HCT116 (cell line): ENCODE measurements around the gene SLC27A3. TPM values are rescaled to one million over a fixed set of nuclear protein-coding genes. Genes with fewer than 3 reads are reported as not detected.

Experiments used
- ATAC-seq: fragments of 200-7000 bp; cut with Tn5 transposase; 2 replicates; pipeline ENCODE4 v1.9.1; 2020; ENCODE audit warnings: mild to moderate bottlenecking, moderate library complexity
- BruUV-seq: library from RNA; stranded (reverse); fragments of 400-500 nt; replicated peaks from 2 replicates; lab custom pipeline; 2021; lab: Mats Ljungman, UMichigan
- CTCF ChIA-PET: fragments of 300-600 bp; sonication (Branson Sonifier 250); formaldehyde crosslinking; loops from one replicate; lab custom pipeline; 2021; ENCODE audit warnings: antibody characterized with exemption; lab: Charles Lee
- POLR2A ChIA-PET: fragments of 300-600, 350-600 bp; sonication (Branson Sonifier 250); formaldehyde crosslinking; loops from one replicate; lab custom pipeline; 2021; ENCODE audit warnings: antibody characterized with exemption; lab: Charles Lee
- RAD21 ChIA-PET, 2 experiments: fragments of 300-600 bp; sonication (Branson Sonifier 250); formaldehyde crosslinking; loops; one replicate each; lab custom pipeline; 2023; ENCODE audit warnings: low total read pairs in 2 of 2; ENCODE audit not compliant: uncharacterized antibody in 2 of 2, unreplicated experiment in 2 of 2, low non-redundant PET in 1 of 2; lab: Charles Lee
- DNase-seq: peaks from one replicate; pipeline ENCODE4 v3.0.0-alpha.2; 2010; ENCODE audit warnings: low read depth, low spot score
- H2AFZ ChIP-seq: fragments of 200-600 bp; shearing (Covaris generic), sonication (generic); 2 replicates; pipeline ENCODE4 v1.6.1; 2017; ENCODE audit warnings: low read depth, mixed run types, mixed read lengths, antibody characterized with exemption, low read length; ENCODE audit not compliant: poor library complexity, severe bottlenecking
- H3K27ac ChIP-seq: 2 replicates; pipeline ENCODE4 v1.5.1; 2012; ENCODE audit warnings: low read depth, low read length
- H3K27me3 ChIP-seq: fragments of 200-600 bp; sonication (generic); 2 replicates; pipeline ENCODE4 v1.6.1; 2016; ENCODE audit warnings: mixed run types, low read length, mixed read lengths; ENCODE audit not compliant: insufficient read depth
- H3K36me3 ChIP-seq, 2 experiments: fragments of 200-500 bp in 1 of 2; fragments of 200-600 bp in 1 of 2; sonication (Bioruptor generic) in 1 of 2; sonication (generic) in 1 of 2; 2 replicates each; pipeline versions ENCODE4 v1.5.1 to v1.6.1; 2014 to 2016; ENCODE audit warnings: low read length in 2 of 2, inconsistent platforms in 1 of 2, mixed read lengths in 1 of 2, mixed run types in 1 of 2; ENCODE audit not compliant: insufficient read depth in 2 of 2, control insufficient read depth in 1 of 2
- H3K4me1 ChIP-seq, 2 experiments: fragments of 200-600 bp in 1 of 2; sonication (generic) in 1 of 2; 2 replicates each; pipeline versions ENCODE4 v1.5.1 to v1.6.1; 2012 to 2017; ENCODE audit warnings: low read length in 2 of 2, inconsistent platforms in 1 of 2, mild to moderate bottlenecking in 1 of 2, mixed read lengths in 1 of 2, mixed run types in 1 of 2, moderate library complexity in 1 of 2; ENCODE audit not compliant: insufficient read depth in 2 of 2, control insufficient read depth in 1 of 2
- H3K4me2 ChIP-seq: fragments of 200-600 bp; sonication (generic); 2 replicates; pipeline ENCODE4 v1.6.1; 2017; ENCODE audit warnings: mixed run types, low read length, mixed read lengths
- H3K4me3 ChIP-seq, 2 experiments: fragments of 200-600 bp in 1 of 2; sonication (generic) in 1 of 2; replicated peaks in 1 of 2; 2 replicates each; pipeline ENCODE4 v1.5.1; 2011 to 2016; ENCODE audit warnings: low read length in 2 of 2, control low read depth in 1 of 2, low read depth in 1 of 2, mild to moderate bottlenecking in 1 of 2, mixed read lengths in 1 of 2, mixed run types in 1 of 2
- H3K79me2 ChIP-seq: fragments of 200-600 bp; sonication (generic); 2 replicates; pipeline ENCODE4 v1.6.1; 2017; ENCODE audit warnings: mild to moderate bottlenecking, mixed run types, low read length, moderate library complexity, mixed read lengths; ENCODE audit not compliant: insufficient read depth
- H3K9ac ChIP-seq: fragments of 200-600 bp; sonication (generic); 2 replicates; pipeline ENCODE4 v1.6.1; 2016; ENCODE audit warnings: low read length, mixed read lengths
- H3K9me2 ChIP-seq: fragments of 200-600 bp; sonication (generic), shearing (Covaris generic); 2 replicates; pipeline ENCODE4 v1.6.1; 2017; ENCODE audit warnings: mixed run types, mild to moderate bottlenecking, moderate library complexity; ENCODE audit not compliant: insufficient read depth
- H3K9me3 ChIP-seq, 2 experiments: fragments of 200-500 bp in 1 of 2; fragments of 200-600 bp in 1 of 2; sonication (Bioruptor generic) in 1 of 2; sonication (generic) in 1 of 2; 2 replicates each; pipeline ENCODE4 v1.6.1; 2014 to 2017; ENCODE audit warnings: low read length in 2 of 2, mixed read lengths in 2 of 2, inconsistent platforms in 1 of 2, low read depth in 1 of 2, mild to moderate bottlenecking in 1 of 2, mixed run types in 1 of 2, moderate library complexity in 1 of 2; ENCODE audit not compliant: control insufficient read depth in 1 of 2, insufficient read depth in 1 of 2
- H4K20me1 ChIP-seq: fragments of 200-600 bp; sonication (generic), shearing (Covaris generic); 2 replicates; pipeline ENCODE4 v1.6.1; 2017; ENCODE audit warnings: mixed run types, mild to moderate bottlenecking, moderate library complexity; ENCODE audit not compliant: insufficient read depth
- ATF3 ChIP-seq: IDR thresholded peaks from 2 replicates; pipeline ENCODE4 v1.6.1; 2012
- RAD21 ChIP-seq: IDR thresholded peaks from 2 replicates; pipeline ENCODE4 v1.6.1; 2012; ENCODE audit warnings: low read depth, mild to moderate bottlenecking
- ZBTB33 ChIP-seq: IDR thresholded peaks from 2 replicates; pipeline ENCODE4 v1.6.1; 2011; ENCODE audit warnings: mild to moderate bottlenecking, low read length, moderate library complexity; ENCODE audit not compliant: insufficient replicate concordance; ENCODE audit errors: extremely low read depth
- intact Hi-C: fragments of 100-400 bp; cut with micrococcal nuclease; formaldehyde crosslinking; loops from 2 replicates; pipeline ENCODE4 v1.10.0; 2022
- total RNA-seq: library from RNA; stranded (reverse); gene quantifications from one replicate; pipeline ENCODE4 v1.2.1, GENCODE V29; 2021; ENCODE audit not compliant: unreplicated experiment
- TF ChIP-seq, protein P1 (sequence below), 3 experiments: fragments of 200-600 bp in 1 of 3; sonication (generic) in 1 of 3; IDR thresholded peaks in 2 of 3; conservative IDR thresholded peaks in 1 of 3; 2 replicates each; pipeline ENCODE4 v1.5.1; 2012 to 2017; ENCODE audit warnings: low read depth in 2 of 3, low read length in 2 of 3, antibody characterized with exemption in 1 of 3, borderline replicate concordance in 1 of 3, control low read depth in 1 of 3, mild to moderate bottlenecking in 1 of 3, mixed read lengths in 1 of 3, mixed run types in 1 of 3, moderate library complexity in 1 of 3; ENCODE audit not compliant: insufficient read depth in 1 of 3

The SLC27A3 gene
- total RNA-seq, 1 experiment from 2014 or later = 14.3 TPM

GRCh38 chr1:153796786-153797659 is 21.8 kb downstream of the SLC27A3 start:
- Histone ChIP-seq H3K27me3 (no peaks in the 10 kb centered on the region), H3K4me1 (peaks cover 0 to 2% of the 10 kb centered on the region in 2 experiments; a peak in 1 of 4 replicates), H3K9me2 (no peaks in the 10 kb centered on the region), H4K20me1 (no peaks in the 10 kb centered on the region), H2AFZ (no peak overlapping the region), H3K4me2 (no peak overlapping the region), H3K79me2 (no peaks in the 10 kb centered on the region), H3K4me3 (no peak overlapping the region), H3K36me3 (no peaks in the 10 kb centered on the region), H3K9me3 (no peaks in the 10 kb centered on the region), H3K9ac (no peak overlapping the region), H3K27ac (no peak overlapping the region)
- RAD21 ChIA-PET = interaction anchor here (0.7 to 2.2 kb wide), 3 partner anchors 189 to 190 kb away, joined by 4 to 10 read pairs (median 4); partner anchors contain the start of gene RAB13 (in 2 of the 2)
- CTCF ChIA-PET = interaction anchor here (1.2 to 2.7 kb wide), 4 partner anchors 11 to 190 kb away, joined by 3 to 17 read pairs (median 4); partner anchors contain the start of genes DENND4B and RAB13
- no TSS peak for BruUV-seq
- intact Hi-C loops = loop anchor here (1.0 to 5.0 kb wide), 3 partner anchors 149 to 189 kb away; partner anchors contain the start of genes CREB3L4, DENND4B and RAB13
- POLR2A ChIA-PET = no interaction called here
- DNase-seq (peak; percentile 42), ATAC-seq (peak; percentile 93)
- TF ChIP-seq RAD21 (peak; percentile 93), ATF3 (no peak), ZBTB33 (no peak)
- TF ChIP-seq, protein P1, sequence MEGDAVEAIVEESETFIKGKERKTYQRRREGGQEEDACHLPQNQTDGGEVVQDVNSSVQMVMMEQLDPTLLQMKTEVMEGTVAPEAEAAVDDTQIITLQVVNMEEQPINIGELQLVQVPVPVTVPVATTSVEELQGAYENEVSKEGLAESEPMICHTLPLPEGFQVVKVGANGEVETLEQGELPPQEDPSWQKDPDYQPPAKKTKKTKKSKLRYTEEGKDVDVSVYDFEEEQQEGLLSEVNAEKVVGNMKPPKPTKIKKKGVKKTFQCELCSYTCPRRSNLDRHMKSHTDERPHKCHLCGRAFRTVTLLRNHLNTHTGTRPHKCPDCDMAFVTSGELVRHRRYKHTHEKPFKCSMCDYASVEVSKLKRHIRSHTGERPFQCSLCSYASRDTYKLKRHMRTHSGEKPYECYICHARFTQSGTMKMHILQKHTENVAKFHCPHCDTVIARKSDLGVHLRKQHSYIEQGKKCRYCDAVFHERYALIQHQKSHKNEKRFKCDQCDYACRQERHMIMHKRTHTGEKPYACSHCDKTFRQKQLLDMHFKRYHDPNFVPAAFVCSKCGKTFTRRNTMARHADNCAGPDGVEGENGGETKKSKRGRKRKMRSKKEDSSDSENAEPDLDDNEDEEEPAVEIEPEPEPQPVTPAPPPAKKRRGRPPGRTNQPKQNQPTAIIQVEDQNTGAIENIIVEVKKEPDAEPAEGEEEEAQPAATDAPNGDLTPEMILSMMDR (IDR thresholded peaks at IDR 0.05 in 2 of 3, conservative IDR thresholded peaks at IDR 0.05 in 1 of 3; ENCODE audit: borderline replicate concordance in 1 of 3, insufficient read depth in 1 of 3, low read depth in 2 of 3, low read length in 2 of 3) = peak; percentile 80 to 86 (median 82)
